Raji (cell line): ENCODE measurements around the gene GRWD1.

Experiments
- POLR2A ChIP-seq: IDR thresholded peaks from 2 replicates; pipeline ENCODE4 v1.6.1; 2011; ENCODE audit warnings: low read depth, low read length, control low read depth; ENCODE audit not compliant: insufficient read depth

Gene GRWD1

DNA sequence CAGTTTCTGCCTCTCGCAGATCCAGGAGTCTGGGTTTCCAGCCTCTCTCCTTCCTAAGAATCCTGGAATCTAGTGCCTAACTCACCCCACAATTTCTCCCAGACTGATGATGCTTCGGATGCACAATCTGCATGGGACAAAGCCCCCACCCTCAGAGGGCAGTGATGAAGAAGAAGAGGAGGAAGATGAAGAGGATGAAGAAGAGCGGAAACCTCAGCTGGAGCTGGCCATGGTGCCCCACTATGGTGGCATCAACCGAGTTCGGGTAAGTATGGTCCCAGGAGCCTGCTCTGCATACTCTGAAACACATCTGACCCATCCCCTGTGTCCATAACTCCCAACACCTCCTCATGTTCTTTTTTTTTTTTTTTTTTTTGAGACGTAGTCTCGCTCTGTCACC lies 796 bp downstream of the GRWD1 start:
- no peak for TF ChIP-seq POLR2A

DNA sequence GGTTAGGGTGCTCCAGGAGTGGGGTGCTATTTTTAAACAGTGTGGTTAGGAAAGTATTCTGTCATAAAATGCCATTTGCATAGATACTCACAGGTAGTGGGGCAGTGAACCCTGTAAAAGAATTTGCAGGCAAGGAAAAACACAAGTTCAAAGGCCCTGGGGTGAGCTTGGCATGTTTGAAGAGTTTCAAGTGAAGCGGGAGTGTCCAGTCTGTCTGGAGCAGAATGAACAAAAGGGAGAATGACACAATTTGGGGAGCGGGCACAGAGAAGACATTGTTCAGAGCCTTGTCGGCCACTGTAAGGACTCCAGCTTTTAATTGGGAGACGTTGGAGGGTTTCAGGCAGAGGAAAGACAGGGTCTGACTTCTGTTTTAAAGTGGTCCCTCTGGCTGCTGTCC lies 2.8 kb downstream of the GRWD1 start:
- TF ChIP-seq POLR2A: no peak

DNA sequence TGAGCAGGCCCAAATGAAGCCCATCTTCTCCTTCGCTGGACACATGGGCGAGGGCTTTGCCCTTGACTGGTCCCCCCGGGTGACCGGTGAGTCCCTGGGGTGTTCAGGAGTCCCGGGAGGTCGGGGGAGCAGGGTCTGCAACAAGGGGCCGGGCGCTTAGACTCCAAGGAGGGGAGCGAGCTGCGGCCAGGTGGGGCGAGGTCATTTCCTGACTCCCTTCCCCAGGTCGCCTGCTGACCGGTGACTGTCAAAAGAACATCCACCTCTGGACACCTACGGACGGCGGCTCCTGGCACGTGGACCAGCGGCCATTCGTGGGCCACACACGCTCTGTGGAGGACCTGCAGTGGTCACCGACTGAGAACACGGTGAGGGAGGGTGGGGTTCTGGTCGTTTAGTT lies 4.7 kb downstream of the GRWD1 start:
- TF ChIP-seq POLR2A: no peak

DNA sequence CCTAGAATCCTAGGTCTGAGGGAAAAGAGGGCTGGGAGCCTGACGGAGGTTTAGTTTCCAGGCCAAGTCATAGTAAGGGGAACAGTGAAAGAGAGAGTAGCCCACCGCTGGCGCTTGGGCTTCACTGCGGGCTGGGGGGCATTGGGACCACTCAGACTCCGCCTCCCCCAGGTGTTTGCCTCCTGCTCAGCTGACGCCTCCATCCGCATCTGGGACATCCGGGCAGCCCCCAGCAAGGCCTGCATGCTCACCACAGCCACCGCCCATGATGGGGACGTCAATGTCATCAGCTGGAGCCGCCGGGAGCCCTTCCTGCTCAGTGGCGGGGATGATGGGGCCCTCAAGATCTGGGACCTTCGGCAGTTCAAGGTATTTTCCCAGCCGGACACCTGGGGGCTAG lies 5.1 kb downstream of the GRWD1 start:
- TF ChIP-seq POLR2A: no peak

DNA sequence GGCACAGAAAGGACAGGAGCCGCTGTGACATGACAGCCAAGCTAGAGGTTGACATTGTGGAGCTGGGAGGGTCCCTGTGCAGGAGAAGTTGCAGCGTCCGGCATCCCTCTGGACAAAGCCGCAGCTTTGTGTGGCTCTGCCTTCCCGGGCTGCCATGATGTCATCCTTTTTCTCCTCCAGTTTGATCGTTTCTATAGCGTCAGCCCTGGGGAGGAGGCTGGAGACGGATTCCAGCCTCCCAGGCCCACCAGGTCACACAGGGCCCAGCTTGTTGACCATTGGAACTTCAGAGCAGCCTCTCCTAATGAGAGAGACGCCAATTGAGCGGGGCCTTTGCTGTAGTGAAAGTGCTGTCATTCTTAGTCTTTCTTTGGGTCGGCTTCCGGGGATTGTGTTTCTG lies 5.8 kb downstream of the GRWD1 start:
- no peak for TF ChIP-seq POLR2A

- TF ChIP-seq POLR2A: no peak
Observed at GRCh38 chr19:48452289-48453190, 6.8 kb downstream of the GRWD1 start.

DNA sequence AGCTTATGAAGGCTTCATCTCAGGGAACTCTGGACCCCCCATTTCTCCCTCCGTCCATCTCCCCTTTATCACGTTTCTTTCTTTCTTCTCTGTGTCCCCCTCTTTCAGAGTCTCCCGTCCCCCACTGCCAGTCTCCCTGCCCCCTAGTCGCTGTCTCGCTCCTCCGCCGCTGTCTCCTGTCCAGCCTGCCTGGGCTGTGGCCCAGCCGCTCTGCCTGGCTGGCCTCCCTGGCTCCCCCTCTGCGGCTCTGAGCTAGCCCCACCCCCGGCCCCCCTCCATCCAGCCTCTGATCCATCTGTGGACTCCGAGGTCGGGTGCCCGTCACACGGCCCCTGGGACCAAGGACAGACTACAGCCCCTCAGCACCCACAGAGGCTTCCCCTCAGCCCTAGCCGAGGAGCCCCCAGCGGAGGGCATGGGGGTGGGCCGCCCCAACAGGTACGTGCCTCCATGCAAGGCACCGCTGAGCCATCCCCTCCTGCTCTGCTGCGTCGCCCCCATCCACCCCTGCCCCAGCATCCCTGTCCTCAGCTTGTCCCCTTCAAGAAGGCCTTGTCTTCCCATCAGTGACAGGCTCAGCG lies 8.5 kb downstream of the GRWD1 start:
- no peak for TF ChIP-seq POLR2A

DNA sequence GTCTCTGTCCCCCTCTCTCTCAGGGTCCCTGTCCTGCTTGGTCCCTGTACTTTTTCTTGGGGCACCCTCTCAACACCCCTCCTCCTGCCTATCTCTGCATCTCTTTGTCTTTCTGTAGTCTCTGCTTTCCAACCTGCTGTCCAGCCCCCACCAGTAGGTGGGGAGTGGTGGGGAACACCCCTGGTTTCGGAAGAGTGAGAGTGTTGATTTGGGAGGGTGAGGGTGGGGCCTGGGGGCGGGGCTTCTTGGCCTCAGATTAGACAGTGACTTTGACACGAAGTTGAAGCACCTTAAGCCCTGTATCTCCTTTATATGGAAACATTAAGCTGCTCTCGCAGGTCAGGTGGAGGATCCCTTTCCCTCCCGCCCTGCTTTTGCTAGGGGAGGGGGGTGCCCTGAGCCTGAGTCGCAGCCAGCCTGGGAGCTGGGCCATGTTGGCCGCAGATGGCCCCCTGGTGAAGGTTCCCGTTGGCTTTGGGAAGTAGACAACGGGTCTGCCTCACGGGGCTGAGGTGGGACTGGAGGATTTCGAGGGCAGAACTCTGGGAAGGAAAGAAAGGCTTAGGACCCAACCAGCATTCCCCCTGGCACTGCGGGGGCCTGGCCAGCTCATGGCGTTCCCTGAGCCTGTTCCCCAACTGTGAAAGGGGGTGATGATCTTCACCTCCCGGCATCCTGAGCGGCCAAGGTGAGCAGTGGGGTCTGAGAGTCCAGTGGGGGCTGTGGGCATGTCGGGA lies 9.6 kb downstream of the GRWD1 start, which contains the start of gene KCNJ14:
Gene KCNJ14 (plus strand): TSS at position 404 of the 737 bp plus-strand sequence. CDS start 6,151 bp downstream, outside the sequence.
- TF ChIP-seq POLR2A: no peak

- TF ChIP-seq POLR2A: no peak
Observed at GRCh38 chr19:48455908-48456562, 10.3 kb downstream of the GRWD1 start.

DNA sequence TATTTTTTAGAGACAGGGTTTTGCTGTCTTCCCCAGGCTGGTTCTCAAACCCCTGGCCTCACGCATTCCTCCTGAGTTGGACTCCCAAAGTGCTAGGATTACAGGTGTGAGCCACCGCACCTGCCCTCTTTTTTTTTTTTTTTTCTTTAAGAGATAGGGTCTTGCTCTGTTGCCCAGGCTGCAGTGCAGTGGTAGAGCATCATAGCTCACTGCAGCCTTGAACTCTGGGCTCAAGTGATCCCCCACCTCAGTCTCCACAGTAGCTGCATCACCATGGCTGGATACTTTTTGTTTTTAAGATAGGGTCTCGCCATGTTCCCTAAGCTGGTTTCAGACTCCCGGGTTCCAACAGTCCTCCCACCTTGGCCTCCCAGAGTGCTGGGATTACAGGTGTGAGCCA lies 11.1 kb downstream of the GRWD1 start:
- TF ChIP-seq POLR2A: no peak

DNA sequence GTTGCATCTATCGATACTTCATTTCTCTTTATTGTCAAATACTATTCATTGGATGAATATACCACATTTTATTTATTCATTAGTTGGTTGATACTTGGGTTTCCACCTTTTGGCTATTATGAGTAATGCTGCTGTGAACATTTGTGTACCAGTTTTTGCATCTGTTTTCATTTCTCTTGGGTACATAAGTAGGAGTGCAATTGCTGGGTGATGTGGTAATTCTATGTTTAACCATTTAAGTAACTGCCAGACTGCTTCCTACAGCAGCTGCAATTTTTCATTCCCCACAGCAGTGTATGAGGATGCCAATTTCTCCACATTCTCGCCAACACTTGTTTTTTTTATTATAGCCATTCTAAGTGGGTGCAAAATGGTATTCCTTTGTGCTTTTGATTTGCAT lies 12.2 kb downstream of the GRWD1 start:
- TF ChIP-seq POLR2A: no peak

DNA sequence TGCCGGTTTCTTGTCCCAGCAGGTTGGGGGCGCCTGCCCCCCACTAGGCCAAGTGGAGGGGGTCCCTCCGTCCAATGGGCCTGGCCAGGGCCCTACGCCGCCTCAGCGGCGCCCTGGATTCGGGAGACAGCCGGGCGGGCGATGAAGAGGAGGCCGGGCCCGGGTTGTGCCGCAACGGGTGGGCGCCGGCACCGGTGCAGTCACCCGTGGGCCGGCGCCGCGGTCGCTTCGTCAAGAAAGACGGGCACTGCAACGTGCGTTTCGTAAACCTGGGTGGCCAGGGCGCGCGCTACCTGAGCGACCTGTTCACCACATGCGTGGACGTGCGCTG lies 15.8 kb downstream of the GRWD1 start:
- TF ChIP-seq POLR2A: no peak

DNA sequence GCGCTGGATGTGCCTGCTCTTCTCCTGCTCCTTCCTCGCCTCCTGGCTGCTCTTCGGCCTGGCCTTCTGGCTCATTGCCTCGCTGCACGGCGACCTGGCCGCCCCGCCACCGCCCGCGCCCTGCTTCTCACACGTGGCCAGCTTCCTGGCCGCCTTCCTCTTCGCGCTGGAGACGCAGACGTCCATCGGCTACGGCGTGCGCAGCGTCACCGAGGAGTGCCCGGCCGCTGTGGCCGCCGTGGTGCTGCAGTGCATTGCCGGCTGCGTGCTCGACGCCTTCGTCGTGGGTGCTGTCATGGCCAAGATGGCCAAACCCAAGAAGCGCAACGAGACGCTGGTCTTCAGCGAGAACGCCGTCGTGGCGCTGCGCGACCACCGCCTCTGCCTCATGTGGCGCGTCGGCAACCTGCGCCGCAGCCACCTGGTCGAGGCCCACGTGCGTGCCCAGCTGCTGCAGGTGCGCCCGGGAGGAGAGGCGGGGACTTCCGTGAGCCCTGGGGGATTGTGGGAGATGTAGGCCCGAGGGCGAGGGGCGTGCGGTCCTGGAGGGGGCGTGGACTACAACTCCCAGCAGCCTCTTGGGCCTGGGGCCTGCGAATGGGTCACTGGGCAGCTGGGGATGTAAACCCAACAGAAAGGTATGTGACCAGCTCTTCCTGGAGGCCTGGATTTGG lies 16.3 kb downstream of the GRWD1 start:
- no peak for TF ChIP-seq POLR2A

DNA sequence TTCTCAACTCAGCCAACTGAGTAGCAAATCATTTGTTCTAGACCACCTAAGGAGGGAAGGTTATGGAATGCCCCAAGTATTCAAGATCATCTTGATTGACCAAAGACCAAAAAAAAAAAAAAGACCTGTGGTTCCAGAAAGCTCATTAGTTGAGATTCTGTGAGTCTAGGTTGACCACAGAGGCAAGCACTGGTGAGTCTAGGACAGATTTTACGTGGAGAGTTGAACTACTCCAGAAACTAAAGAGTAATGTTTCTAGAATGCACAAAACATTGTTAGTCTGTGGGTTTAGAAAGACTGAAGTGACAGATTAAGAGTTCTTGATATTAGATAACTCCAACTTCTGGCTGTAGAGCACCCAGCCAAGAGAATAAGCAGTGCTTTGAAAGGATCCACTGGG lies 19.4 kb downstream of the GRWD1 start:
- no peak for TF ChIP-seq POLR2A

DNA sequence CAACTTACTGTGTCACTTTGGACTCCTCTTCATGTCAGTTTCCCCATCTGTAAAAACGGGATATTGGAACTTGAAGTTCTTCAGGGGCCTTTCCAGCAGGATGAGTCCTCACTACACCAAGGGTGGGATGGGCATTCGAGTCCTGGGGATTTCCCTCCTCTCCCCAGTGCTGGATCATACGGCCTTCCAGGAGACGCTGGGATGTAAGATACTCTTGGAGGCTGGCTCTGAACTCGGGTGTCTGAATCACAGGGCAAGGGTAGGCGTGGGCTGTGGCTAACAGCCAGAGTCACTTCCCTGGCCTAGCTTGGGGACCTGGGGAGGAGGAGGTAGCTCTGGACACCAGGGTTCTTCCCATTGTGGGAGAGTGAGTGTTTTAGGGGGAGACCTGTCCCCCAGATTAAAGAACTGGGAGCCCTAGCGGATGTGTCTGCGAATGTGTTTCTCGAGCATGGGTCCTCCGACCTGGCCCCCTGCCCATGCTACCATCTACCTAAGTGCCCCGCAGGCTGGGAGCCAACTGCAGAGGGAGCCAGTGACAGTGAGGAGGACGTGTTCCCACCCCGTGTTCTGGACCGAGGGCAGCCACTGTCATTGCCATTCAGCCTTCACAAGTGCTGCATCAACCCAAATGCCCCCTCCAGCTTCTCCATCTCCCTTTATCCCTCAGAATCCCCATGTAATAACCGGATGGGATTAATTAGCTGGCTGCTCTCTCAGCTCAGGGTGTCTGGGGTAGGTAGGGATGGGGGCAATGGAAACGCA lies 21.0 kb downstream of the GRWD1 start:
- no peak for TF ChIP-seq POLR2A

DNA sequence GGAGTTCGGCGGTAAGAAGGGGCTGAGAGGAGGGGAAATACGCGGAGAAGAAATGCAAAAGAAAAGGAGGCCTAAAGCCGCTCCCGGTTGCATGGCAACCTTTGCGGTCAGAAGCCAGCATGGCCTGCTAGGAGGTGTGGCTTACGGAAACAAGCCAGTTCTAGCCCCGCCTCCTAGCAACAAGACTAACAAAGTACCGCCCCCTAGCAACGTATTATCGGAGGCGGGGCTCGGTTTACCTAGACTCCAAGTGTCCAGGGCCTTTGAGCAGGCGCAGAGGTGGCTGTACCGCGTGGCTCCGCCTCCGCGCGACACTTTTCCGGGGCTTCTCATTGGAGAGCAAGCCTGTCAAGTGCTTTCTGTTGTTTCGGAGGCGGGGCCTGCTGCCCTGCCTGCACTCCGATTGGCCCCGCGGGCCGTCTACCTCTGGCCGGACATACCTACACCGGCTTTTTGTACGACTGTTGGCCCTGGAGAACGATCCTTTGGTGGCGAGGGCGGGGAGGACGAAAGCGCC lies 23.0 kb downstream of the GRWD1 start:
- no peak for TF ChIP-seq POLR2A
